ENCODE results near the gene AP5S1. TPM values are rescaled to one million over a fixed set of nuclear protein-coding genes. Genes with fewer than 3 reads are reported as not detected.

AP5S1 gene
- total and polyA plus RNA-seq, 2 of the 13 experiments (the other 11 are each of a cell fraction or from before 2014, with no cell fraction given) = 7.9 to 23.2 TPM

DNA sequence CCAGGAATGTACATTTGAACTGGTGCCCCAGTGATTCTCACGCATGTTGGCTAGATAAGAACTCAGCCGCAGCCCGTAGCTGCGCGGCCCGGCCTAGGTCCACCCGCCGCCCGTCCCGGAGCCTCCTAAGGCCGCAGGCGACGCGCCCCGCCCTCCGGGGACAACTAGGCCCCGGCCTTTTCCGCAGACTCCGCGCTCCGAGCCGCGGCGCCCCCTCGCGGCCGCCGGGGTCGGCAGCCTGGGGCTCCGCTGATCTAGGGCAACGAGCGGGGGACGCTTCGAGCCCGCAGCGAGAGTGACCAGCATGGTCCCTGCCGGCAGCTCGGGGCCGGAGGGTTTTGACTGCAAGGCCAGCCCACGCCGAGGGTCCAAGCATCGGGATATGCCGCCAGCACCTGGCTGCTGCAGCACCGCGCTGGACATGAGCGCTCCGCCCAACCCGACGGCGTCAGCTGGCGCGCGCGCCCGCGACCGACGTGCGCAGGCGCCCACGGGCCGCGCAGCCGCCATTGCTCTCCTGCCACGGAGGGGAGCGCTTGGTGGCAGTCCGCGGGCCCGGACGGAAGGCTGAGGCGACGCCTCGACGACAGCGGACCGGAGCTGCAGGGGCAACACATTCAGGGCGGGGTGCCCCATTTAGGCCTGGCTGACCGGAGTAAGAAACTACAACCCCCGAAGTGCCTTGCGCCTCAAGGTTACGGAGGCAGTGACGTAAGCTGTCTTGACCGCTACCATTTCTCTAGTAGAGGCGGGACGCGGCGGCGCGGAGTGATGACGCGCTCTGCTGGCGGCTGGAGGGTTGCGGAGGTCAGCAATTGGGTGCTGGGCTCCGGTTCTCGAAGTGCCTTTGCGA is at the start of gene AP5S1 (continued):
- TF ChIP-seq, protein P1, sequence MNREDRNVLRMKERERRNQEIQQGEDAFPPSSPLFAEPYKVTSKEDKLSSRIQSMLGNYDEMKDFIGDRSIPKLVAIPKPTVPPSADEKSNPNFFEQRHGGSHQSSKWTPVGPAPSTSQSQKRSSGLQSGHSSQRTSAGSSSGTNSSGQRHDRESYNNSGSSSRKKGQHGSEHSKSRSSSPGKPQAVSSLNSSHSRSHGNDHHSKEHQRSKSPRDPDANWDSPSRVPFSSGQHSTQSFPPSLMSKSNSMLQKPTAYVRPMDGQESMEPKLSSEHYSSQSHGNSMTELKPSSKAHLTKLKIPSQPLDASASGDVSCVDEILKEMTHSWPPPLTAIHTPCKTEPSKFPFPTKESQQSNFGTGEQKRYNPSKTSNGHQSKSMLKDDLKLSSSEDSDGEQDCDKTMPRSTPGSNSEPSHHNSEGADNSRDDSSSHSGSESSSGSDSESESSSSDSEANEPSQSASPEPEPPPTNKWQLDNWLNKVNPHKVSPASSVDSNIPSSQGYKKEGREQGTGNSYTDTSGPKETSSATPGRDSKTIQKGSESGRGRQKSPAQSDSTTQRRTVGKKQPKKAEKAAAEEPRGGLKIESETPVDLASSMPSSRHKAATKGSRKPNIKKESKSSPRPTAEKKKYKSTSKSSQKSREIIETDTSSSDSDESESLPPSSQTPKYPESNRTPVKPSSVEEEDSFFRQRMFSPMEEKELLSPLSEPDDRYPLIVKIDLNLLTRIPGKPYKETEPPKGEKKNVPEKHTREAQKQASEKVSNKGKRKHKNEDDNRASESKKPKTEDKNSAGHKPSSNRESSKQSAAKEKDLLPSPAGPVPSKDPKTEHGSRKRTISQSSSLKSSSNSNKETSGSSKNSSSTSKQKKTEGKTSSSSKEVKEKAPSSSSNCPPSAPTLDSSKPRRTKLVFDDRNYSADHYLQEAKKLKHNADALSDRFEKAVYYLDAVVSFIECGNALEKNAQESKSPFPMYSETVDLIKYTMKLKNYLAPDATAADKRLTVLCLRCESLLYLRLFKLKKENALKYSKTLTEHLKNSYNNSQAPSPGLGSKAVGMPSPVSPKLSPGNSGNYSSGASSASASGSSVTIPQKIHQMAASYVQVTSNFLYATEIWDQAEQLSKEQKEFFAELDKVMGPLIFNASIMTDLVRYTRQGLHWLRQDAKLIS (CRISPR knock-in tag; IDR thresholded peaks at IDR 0.05) = peak; percentile 89
- TF ChIP-seq ZNF33A (CRISPR knock-in tag; IDR thresholded peaks at IDR 0.05; ENCODE audit: borderline replicate concordance) (no peak), RXRA (CRISPR knock-in tag; IDR thresholded peaks at IDR 0.05) (peak; percentile 85), JUNB (CRISPR knock-in tag; IDR thresholded peaks at IDR 0.05; ENCODE audit: borderline replicate concordance) (no peak), MED13 (CRISPR knock-in tag; IDR thresholded peaks at IDR 0.05) (peak; percentile 60; the same call in 1 of the 2 replicates), HOXA3 (CRISPR knock-in tag; IDR thresholded peaks at IDR 0.05) (peak; percentile 100), TBX3 (IDR thresholded peaks at IDR 0.05; ENCODE audit: borderline replicate concordance) (0 out of 2 replicates have a peak, but pooled peaks have one; percentile 19), CBFB (CRISPR knock-in tag; IDR thresholded peaks at IDR 0.05) (peak; percentile 81), POLR2AphosphoS5 (IDR thresholded peaks at IDR 0.05; ENCODE audit: low read depth, low read length) (peak; percentile 87), ZNF235 (CRISPR knock-in tag; IDR thresholded peaks at IDR 0.05; ENCODE audit: borderline replicate concordance) (peak; percentile 99; the same call in 1 of the 2 replicates), ZFX (CRISPR knock-in tag; IDR thresholded peaks at IDR 0.05; ENCODE audit: low read depth) (peak; percentile 100), MLLT10 (CRISPR knock-in tag; IDR thresholded peaks at IDR 0.05) (no peak), ZNF557 (CRISPR knock-in tag; IDR thresholded peaks at IDR 0.05) (peak; percentile 88), ZNF878 (CRISPR knock-in tag; IDR thresholded peaks at IDR 0.05) (peak; percentile 93; the same call in 1 of the 2 replicates), ZNF850 (CRISPR knock-in tag; conservative IDR thresholded peaks at IDR 0.05) (no peak), NR2C2 (CRISPR knock-in tag; IDR thresholded peaks at IDR 0.05; ENCODE audit: borderline replicate concordance) (peak; percentile 97), ZNF335 (CRISPR knock-in tag; IDR thresholded peaks at IDR 0.05) (peak; percentile 86), BCL6 (CRISPR knock-in tag; IDR thresholded peaks at IDR 0.05) (peak; percentile 62), ZNF33B (CRISPR knock-in tag; IDR thresholded peaks at IDR 0.05) (0 out of 2 replicates have a peak, but pooled peaks have one; percentile 74)
- TF ChIP-seq, protein P2, sequence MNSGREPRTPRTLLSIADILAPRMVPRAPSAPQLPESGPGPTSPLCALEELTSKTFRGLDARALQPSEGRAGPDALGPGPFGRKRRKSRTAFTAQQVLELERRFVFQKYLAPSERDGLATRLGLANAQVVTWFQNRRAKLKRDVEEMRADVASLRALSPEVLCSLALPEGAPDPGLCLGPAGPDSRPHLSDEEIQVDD (CRISPR knock-in tag; IDR thresholded peaks at IDR 0.05; ENCODE audit: borderline replicate concordance) = peak; percentile 93
- TF ChIP-seq, protein P3, sequence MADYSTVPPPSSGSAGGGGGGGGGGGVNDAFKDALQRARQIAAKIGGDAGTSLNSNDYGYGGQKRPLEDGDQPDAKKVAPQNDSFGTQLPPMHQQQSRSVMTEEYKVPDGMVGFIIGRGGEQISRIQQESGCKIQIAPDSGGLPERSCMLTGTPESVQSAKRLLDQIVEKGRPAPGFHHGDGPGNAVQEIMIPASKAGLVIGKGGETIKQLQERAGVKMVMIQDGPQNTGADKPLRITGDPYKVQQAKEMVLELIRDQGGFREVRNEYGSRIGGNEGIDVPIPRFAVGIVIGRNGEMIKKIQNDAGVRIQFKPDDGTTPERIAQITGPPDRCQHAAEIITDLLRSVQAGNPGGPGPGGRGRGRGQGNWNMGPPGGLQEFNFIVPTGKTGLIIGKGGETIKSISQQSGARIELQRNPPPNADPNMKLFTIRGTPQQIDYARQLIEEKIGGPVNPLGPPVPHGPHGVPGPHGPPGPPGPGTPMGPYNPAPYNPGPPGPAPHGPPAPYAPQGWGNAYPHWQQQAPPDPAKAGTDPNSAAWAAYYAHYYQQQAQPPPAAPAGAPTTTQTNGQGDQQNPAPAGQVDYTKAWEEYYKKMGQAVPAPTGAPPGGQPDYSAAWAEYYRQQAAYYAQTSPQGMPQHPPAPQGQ (CRISPR knock-in tag; IDR thresholded peaks at IDR 0.05; ENCODE audit: borderline replicate concordance) = peak; percentile 84; the same call in 1 of the 2 replicates
- TF ChIP-seq, protein P4, sequence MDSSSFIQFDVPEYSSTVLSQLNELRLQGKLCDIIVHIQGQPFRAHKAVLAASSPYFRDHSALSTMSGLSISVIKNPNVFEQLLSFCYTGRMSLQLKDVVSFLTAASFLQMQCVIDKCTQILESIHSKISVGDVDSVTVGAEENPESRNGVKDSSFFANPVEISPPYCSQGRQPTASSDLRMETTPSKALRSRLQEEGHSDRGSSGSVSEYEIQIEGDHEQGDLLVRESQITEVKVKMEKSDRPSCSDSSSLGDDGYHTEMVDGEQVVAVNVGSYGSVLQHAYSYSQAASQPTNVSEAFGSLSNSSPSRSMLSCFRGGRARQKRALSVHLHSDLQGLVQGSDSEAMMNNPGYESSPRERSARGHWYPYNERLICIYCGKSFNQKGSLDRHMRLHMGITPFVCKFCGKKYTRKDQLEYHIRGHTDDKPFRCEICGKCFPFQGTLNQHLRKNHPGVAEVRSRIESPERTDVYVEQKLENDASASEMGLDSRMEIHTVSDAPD (CRISPR knock-in tag; IDR thresholded peaks at IDR 0.05) = peak; percentile 54; the same call in 1 of the 2 replicates

All from HepG2 (cell line).